HepG2 (cell line): ENCODE data around the gene TP63. TPM values are rescaled to one million over a fixed set of nuclear protein-coding genes. Genes with fewer than 3 reads are reported as not detected.

Source experiments
- ATAC-seq: fragments of 200-7000 bp; cut with Tn5 transposase; 3 replicates; pipeline ENCODE4 v1.9.1; 2020; ENCODE audit warnings: mild to moderate bottlenecking, moderate library complexity
- BruUV-seq: library from RNA; stranded (reverse); fragments of 400-500 nt; replicated peaks from 2 replicates; lab custom pipeline; 2021; lab: Mats Ljungman, UMichigan
- CTCF ChIA-PET: fragments of 300-600 bp; formaldehyde crosslinking; extraction: SDS; loops from one replicate; lab custom pipeline; 2021; ENCODE audit warnings: low total read pairs, inconsistent platforms, low intra/inter-chr PET ratio; lab: Yijun Ruan, JAX
- POLR2A ChIA-PET: fragments of 350-600 bp; sonication (Branson Sonifier 250); formaldehyde crosslinking; loops from one replicate; lab custom pipeline; 2020; ENCODE audit warnings: antibody characterized with exemption, inconsistent platforms; lab: Yijun Ruan, JAX
- DNase-seq: peaks from one replicate; pipeline ENCODE4 v3.0.0-alpha.2; 2015; ENCODE audit warnings: low spot score
- FAIRE-seq: peaks from 3 replicates; lab custom pipeline; 2011; peaks lifted over from hg19 to GRCh38; lab: Jason Lieb, UNC
- H2AFZ ChIP-seq: one replicate; pipeline ENCODE4 v1.6.1; 2011; ENCODE audit warnings: low read length, inconsistent platforms
- H3K27ac ChIP-seq: fragments of 300-600 bp; 3 replicates; pipeline ENCODE4 v1.8.0; 2011; ENCODE audit warnings: mixed run types, mild to moderate bottlenecking, mixed read lengths, low read length, inconsistent platforms; ENCODE audit not compliant: insufficient read depth; ENCODE audit errors: extremely low read length
- H3K27me3 ChIP-seq, 2 experiments: fragments of 200-600 bp in 1 of 2; 2 replicates in 1 of 2; 3 replicates in 1 of 2; pipeline versions ENCODE4 v1.6.0 to v1.8.0; 2011; ENCODE audit warnings: low read length in 2 of 2, mild to moderate bottlenecking in 2 of 2, moderate library complexity in 2 of 2, inconsistent platforms in 1 of 2; ENCODE audit not compliant: insufficient read depth in 2 of 2, control insufficient read depth in 1 of 2
- H3K36me3 ChIP-seq, 2 experiments: fragments of 200-600 bp in 1 of 2; replicated peaks in 1 of 2; 2 replicates in 1 of 2; 3 replicates in 1 of 2; pipeline versions ENCODE4 v1.5.1 to v1.8.0; 2011; ENCODE audit warnings: low read length in 2 of 2, inconsistent platforms in 1 of 2; ENCODE audit not compliant: insufficient read depth in 2 of 2, control insufficient read depth in 1 of 2
- H3K4me1 ChIP-seq: 2 replicates; pipeline ENCODE4 v1.5.1; 2012; ENCODE audit warnings: low read length, inconsistent platforms; ENCODE audit not compliant: insufficient read depth
- H3K4me2 ChIP-seq: 2 replicates; pipeline ENCODE4 v1.6.0; 2011; ENCODE audit warnings: low read depth, low read length, inconsistent platforms
- H3K4me3 ChIP-seq, 3 experiments: fragments of 200-600 bp in 1 of 3; sonication (generic), shearing (Covaris generic) in 1 of 3; replicated peaks in 1 of 3; 2 replicates each; pipeline ENCODE4 v1.5.1; 2011 to 2016; ENCODE audit warnings: low read length in 3 of 3, inconsistent platforms in 2 of 3, low read depth in 2 of 3, mild to moderate bottlenecking in 2 of 3, control low read depth in 1 of 3, mixed read lengths in 1 of 3; ENCODE audit not compliant: insufficient read depth in 1 of 3
- H3K79me2 ChIP-seq: one replicate; pipeline ENCODE4 v1.6.1; 2011; ENCODE audit warnings: low read length, inconsistent platforms; ENCODE audit not compliant: insufficient read depth
- H3K9ac ChIP-seq: 2 replicates; pipeline ENCODE4 v1.6.0; 2011; ENCODE audit warnings: mild to moderate bottlenecking, low read depth, low read length, inconsistent platforms; ENCODE audit not compliant: insufficient read depth
- H3K9me3 ChIP-seq: 2 replicates; pipeline ENCODE4 v1.5.1; 2012; ENCODE audit warnings: mild to moderate bottlenecking, low read length
- H4K20me1 ChIP-seq: 2 replicates; pipeline ENCODE4 v1.6.0; 2011; ENCODE audit warnings: inconsistent platforms, mild to moderate bottlenecking, low read length, moderate library complexity; ENCODE audit not compliant: insufficient read depth
- FOXA1 ChIP-seq, 2 experiments: fragments of 450-650 bp in 1 of 2; sonication (generic) in 1 of 2; formaldehyde crosslinking in 1 of 2; IDR thresholded peaks; 2 replicates each; pipeline versions ENCODE4 v1.4.0 to v1.6.1; 2016 to 2020; ENCODE audit warnings: missing genetic modification reagents in 1 of 2
- IKZF5 ChIP-seq: IDR thresholded peaks from 2 replicates; pipeline ENCODE4 v1.6.1; 2018; ENCODE audit warnings: missing genetic modification reagents, mild to moderate bottlenecking, missing compliant biosample characterization
- MAF1 ChIP-seq: sonication (generic); formaldehyde crosslinking; IDR thresholded peaks from 2 replicates; pipeline ENCODE4 v1.5.0; 2020; ENCODE audit warnings: missing genetic modification reagents, borderline replicate concordance
- ZNF44 ChIP-seq: sonication (generic); formaldehyde crosslinking; IDR thresholded peaks from 2 replicates; pipeline ENCODE4 v1.5.1; 2020; ENCODE audit warnings: mild to moderate bottlenecking, missing genetic modification reagents
- WGBS: methylation state at CpG from one replicate; pipeline ENCODE4 v1.1.6; 2017; ENCODE audit warnings: low lambda C conversion rate; 5-methylcytosine and 5-hydroxymethylcytosine counted together
- in situ Hi-C: cut with HindIII; loops from 2 replicates; pipeline ENCODE4 v1.10.0; 2017; ENCODE audit warnings: low pct_unique_long_range_greater_than_20kb; ENCODE audit not compliant: extremely low pct_ligation_motif_present
- intact Hi-C: fragments of 100-400 bp; cut with micrococcal nuclease; formaldehyde crosslinking; loops from one replicate; pipeline ENCODE4 v1.10.0; 2022; ENCODE audit not compliant: unreplicated experiment
- polyA plus RNA-seq, 8 experiments: library from polyadenylated mRNA; depleted of rRNA in 3 of 8; stranded (reverse) in 7 of 8; unstranded in 1 of 8; fragments of >200 nt; fragmentation: Illumina TruSeq in 4 of 8; extraction: Trizol in 4 of 8; gene quantifications; 2 replicates each; pipeline versions ENCODE4 v1.2.1 to v1.2.3, GENCODE V29; 2011 to 2016; ENCODE audit warnings: low read depth in 4 of 8, missing spikeins in 1 of 8, mixed read lengths in 1 of 8; ENCODE audit not compliant: insufficient read depth in 1 of 8
- total RNA-seq, 5 experiments: library from RNA; depleted of rRNA; stranded (reverse); fragments of >200 nt; fragmentation: Illumina TruSeq; extraction: Trizol; gene quantifications; 2 replicates each; pipeline ENCODE4 v1.2.3, GENCODE V29; 2016; ENCODE audit warnings: low read depth in 1 of 5
- TF ChIP-seq, protein P1 (sequence below): sonication (generic); formaldehyde crosslinking; IDR thresholded peaks from 2 replicates; pipeline ENCODE4 v1.8.0; 2022; ENCODE audit warnings: missing genetic modification reagents, mild to moderate bottlenecking, borderline replicate concordance

TP63 gene
- total and polyA plus RNA-seq, 2 of the 13 experiments (the other 11 are each of a cell fraction or from before 2014, with no cell fraction given) = not detected

DNA sequence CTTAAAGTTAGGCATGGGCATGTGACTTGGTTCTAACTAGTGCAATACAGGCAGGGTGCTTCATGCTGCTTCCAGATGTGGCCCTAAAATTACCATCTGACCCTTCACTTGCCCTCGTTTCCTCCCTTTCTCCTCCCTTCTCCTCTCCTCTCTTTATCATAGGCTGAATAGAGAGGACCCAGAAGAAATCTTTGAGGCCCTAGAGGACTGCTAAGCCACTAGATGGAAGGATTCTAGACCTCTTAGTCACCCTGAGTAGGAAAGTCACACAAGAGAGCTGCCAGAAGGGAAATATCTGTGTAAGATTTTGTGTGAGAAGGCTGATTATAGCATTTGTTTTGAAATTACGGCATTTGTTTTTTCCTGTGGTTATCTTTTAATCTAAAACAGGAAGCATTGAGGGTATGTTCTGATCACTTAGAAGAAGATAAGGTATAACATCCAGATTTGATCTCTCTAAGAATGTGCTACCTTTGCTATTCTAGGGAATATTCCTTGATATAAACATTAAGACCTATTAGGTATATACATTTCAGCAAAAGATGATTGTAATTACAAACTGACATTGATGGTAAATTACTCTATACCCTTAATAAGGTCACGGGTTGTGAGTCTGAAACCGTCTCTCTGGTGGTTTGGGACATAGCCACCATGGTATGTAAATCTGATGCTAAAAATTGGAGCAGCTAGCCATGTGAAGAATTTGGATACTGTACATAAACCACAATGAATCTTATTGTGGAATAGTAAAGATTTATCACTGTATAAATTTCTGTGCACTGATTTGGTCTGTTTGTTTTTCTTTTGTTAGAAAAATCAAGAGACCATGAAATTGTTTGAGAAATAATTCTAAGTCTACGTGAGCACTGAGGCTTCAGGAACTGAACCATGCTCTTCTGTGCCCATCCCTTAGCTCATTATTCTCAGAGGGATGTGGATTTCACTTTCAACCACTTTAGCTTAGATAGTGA is 84.1 kb downstream of the TP63 start:
- H3K9me3 ChIP-seq = no peaks in the 10 kb centered on the region
- no peak overlapping the region for H3K4me2 ChIP-seq
- in situ Hi-C loops (no loop called here), intact Hi-C loops (no loop called here)
- no peak overlapping the region for H3K27ac ChIP-seq
- POLR2A ChIA-PET = no interaction called here
- no peaks in the 10 kb centered on the region for H3K4me1 ChIP-seq
- no peaks in the 10 kb centered on the region for H3K36me3 ChIP-seq
- H2AFZ ChIP-seq = no peak overlapping the region
- H4K20me1 ChIP-seq = no peaks in the 10 kb centered on the region
- no peak overlapping the region for H3K9ac ChIP-seq
- ATAC-seq (no peak), FAIRE-seq (no peak), DNase-seq (no peak)
- H3K4me3 ChIP-seq = no peak overlapping the region
- TF ChIP-seq MAF1 (CRISPR knock-in tag) = no peak
- no peak for TF ChIP-seq IKZF5 (CRISPR knock-in tag)
- TF ChIP-seq, protein P1, sequence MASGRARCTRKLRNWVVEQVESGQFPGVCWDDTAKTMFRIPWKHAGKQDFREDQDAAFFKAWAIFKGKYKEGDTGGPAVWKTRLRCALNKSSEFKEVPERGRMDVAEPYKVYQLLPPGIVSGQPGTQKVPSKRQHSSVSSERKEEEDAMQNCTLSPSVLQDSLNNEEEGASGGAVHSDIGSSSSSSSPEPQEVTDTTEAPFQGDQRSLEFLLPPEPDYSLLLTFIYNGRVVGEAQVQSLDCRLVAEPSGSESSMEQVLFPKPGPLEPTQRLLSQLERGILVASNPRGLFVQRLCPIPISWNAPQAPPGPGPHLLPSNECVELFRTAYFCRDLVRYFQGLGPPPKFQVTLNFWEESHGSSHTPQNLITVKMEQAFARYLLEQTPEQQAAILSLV = no peak
- no peak for TF ChIP-seq FOXA1 (IDR thresholded peaks at IDR 0.05)
- no peak for TF ChIP-seq FOXA1 (CRISPR knock-in tag; IDR thresholded peaks at IDR 0.05)
- no peak for TF ChIP-seq ZNF44
- 2% methylated on average over 5 of the region's 5 CpGs for WGBS
- no peaks in the 10 kb centered on the region for H3K79me2 ChIP-seq
- CTCF ChIA-PET = no interaction called here
- BruUV-seq = no TSS peak
- H3K27me3 ChIP-seq = no peaks in the 10 kb centered on the region
